IPS-20b (cell line): ENCODE data around the gene FAM118A.
"Not testable (repeated sequence)": the region's sequence is repeated elsewhere in the genome, so short reads cannot be mapped to it uniquely, and the experiment has no call there.

ENCODE experiments used
- H3K27ac ChIP-seq: one replicate; pipeline ENCODE4 v1.5.1; 2013; ENCODE audit warnings: low read length
- H3K27me3 ChIP-seq: 2 replicates; pipeline ENCODE4 v1.6.1; 2013; ENCODE audit warnings: mild to moderate bottlenecking, low read length, inconsistent platforms; ENCODE audit not compliant: insufficient read depth
- H3K36me3 ChIP-seq: 2 replicates; pipeline ENCODE4 v1.6.1; 2013; ENCODE audit warnings: low read depth, mild to moderate bottlenecking, inconsistent platforms, low read length, moderate library complexity; ENCODE audit not compliant: insufficient read depth
- H3K4me1 ChIP-seq: 2 replicates; pipeline ENCODE4 v1.6.1; 2013; ENCODE audit warnings: mild to moderate bottlenecking, control low read depth, inconsistent platforms, low read length, moderate library complexity; ENCODE audit not compliant: insufficient read depth
- H3K4me3 ChIP-seq: 2 replicates; pipeline ENCODE4 v1.5.1; 2013; ENCODE audit warnings: mild to moderate bottlenecking, low read length, inconsistent platforms
- H3K9ac ChIP-seq: 2 replicates; pipeline ENCODE4 v1.6.1; 2013; ENCODE audit warnings: low read depth, mild to moderate bottlenecking, inconsistent platforms, low read length, moderate library complexity
- H3K9me3 ChIP-seq: 2 replicates; pipeline ENCODE4 v1.6.1; 2013; ENCODE audit warnings: mild to moderate bottlenecking, low read depth, low read length, inconsistent platforms; ENCODE audit not compliant: insufficient read depth

FAM118A gene

GRCh38 chr22:45323695-45324094 is 14.0 kb downstream of the FAM118A start:
- Histone ChIP-seq H3K27me3 (no peaks in the 10 kb centered on the region), H3K9me3 (no peaks in the 10 kb centered on the region), H3K36me3 (peaks cover 33% of the 10 kb centered on the region), H3K4me3 (no peak overlapping the region), H3K4me1 (peaks cover 6% of the 10 kb centered on the region; the same call in 1 of the 2 replicates), H3K27ac (no peak overlapping the region), H3K9ac (no peak overlapping the region)

- Histone ChIP-seq H3K9ac (no peak overlapping the region), H3K4me1 (peaks cover 6% of the 10 kb centered on the region; the same call in 1 of the 2 replicates), H3K27me3 (no peaks in the 10 kb centered on the region), H3K36me3 (peaks cover 33% of the 10 kb centered on the region), H3K27ac (no peak overlapping the region), H3K9me3 (no peaks in the 10 kb centered on the region), H3K4me3 (no peak overlapping the region)
These were observed 14.6 kb downstream of the FAM118A start for GRCh38 chr22:45324311-45324711.

GRCh38 chr22:45328261-45328660 is 18.5 kb downstream of the FAM118A start:
- H3K27me3 ChIP-seq, H3K27ac ChIP-seq, H3K9me3 ChIP-seq, H3K4me1 ChIP-seq, H3K4me3 ChIP-seq, H3K9ac ChIP-seq: not testable (repeated sequence)
- H3K36me3 ChIP-seq, result peaks cover 29% of the 10 kb centered on the region

GRCh38 chr22:45328822-45329529 is 19.2 kb downstream of the FAM118A start:
- Histone ChIP-seq H3K4me1 (no peaks in the 10 kb centered on the region), H3K36me3 (peaks cover 23% of the 10 kb centered on the region), H3K9me3 (no peaks in the 10 kb centered on the region), H3K4me3 (no peak overlapping the region), H3K9ac (no peak overlapping the region), H3K27ac (no peak overlapping the region), H3K27me3 (no peaks in the 10 kb centered on the region)

- no peak overlapping the region for H3K9ac ChIP-seq
- H3K36me3 ChIP-seq, result peaks cover 24% of the 10 kb centered on the region
- H3K4me1 ChIP-seq, result no peaks in the 10 kb centered on the region
- no peak overlapping the region for H3K27ac ChIP-seq
- no peak overlapping the region for H3K4me3 ChIP-seq
- no peaks in the 10 kb centered on the region for H3K27me3 ChIP-seq
- H3K9me3 ChIP-seq, result no peaks in the 10 kb centered on the region
These were observed 19.8 kb downstream of the FAM118A start for GRCh38 chr22:45329530-45329936.

- H3K36me3 ChIP-seq, result peaks cover 29% of the 10 kb centered on the region
- H3K9ac ChIP-seq, result no peak overlapping the region
- no peaks in the 10 kb centered on the region for H3K9me3 ChIP-seq
- no peak overlapping the region for H3K27ac ChIP-seq
- no peaks in the 10 kb centered on the region for H3K4me1 ChIP-seq
- H3K27me3 ChIP-seq, result no peaks in the 10 kb centered on the region
- H3K4me3 ChIP-seq, result no peak overlapping the region
These were observed 20.8 kb downstream of the FAM118A start for GRCh38 chr22:45330548-45330947.

- Histone ChIP-seq H3K4me1 (no peaks in the 10 kb centered on the region), H3K9ac (no peak overlapping the region), H3K27me3 (no peaks in the 10 kb centered on the region), H3K36me3 (peaks cover 37% of the 10 kb centered on the region), H3K4me3 (no peak overlapping the region), H3K9me3 (no peaks in the 10 kb centered on the region), H3K27ac (no peak overlapping the region)
These were observed 21.8 kb downstream of the FAM118A start for GRCh38 chr22:45331486-45331885.

- H3K9me3 ChIP-seq, result no peaks in the 10 kb centered on the region
- H3K27me3 ChIP-seq, result no peaks in the 10 kb centered on the region
- H3K4me1 ChIP-seq, result no peaks in the 10 kb centered on the region
- no peak overlapping the region for H3K9ac ChIP-seq
- no peak overlapping the region for H3K4me3 ChIP-seq
- H3K36me3 ChIP-seq, result peaks cover 37% of the 10 kb centered on the region
- H3K27ac ChIP-seq, result no peak overlapping the region
These were observed 22.3 kb downstream of the FAM118A start for GRCh38 chr22:45332001-45332400.

GRCh38 chr22:45334068-45334467 is 24.3 kb downstream of the FAM118A start:
- H3K9ac ChIP-seq, result no peak overlapping the region
- no peak overlapping the region for H3K27ac ChIP-seq
- peaks cover 28% of the 10 kb centered on the region; the same call in 1 of the 2 replicates for H3K36me3 ChIP-seq

GRCh38 chr22:45334528-45334927 is 24.8 kb downstream of the FAM118A start:
- Histone ChIP-seq H3K4me3 (no peak overlapping the region), H3K27me3 (no peaks in the 10 kb centered on the region), H3K9ac (no peak overlapping the region), H3K4me1 (no peaks in the 10 kb centered on the region), H3K27ac (no peak overlapping the region), H3K9me3 (no peaks in the 10 kb centered on the region), H3K36me3 (peaks cover 30% of the 10 kb centered on the region)

More at GRCh38 chr22:45334068-45334467, 24.3 kb downstream of the FAM118A start:
- Histone ChIP-seq H3K9me3 (no peaks in the 10 kb centered on the region), H3K4me3 (no peak overlapping the region), H3K4me1 (no peaks in the 10 kb centered on the region), H3K27me3 (no peaks in the 10 kb centered on the region)

GRCh38 chr22:45335021-45335818 is 25.5 kb downstream of the FAM118A start:
- Histone ChIP-seq H3K27me3 (no peaks in the 10 kb centered on the region), H3K4me3 (no peak overlapping the region), H3K27ac (no peak overlapping the region), H3K9ac (no peak overlapping the region), H3K4me1 (no peaks in the 10 kb centered on the region), H3K9me3 (no peaks in the 10 kb centered on the region), H3K36me3 (peaks cover 37% of the 10 kb centered on the region)
